Hematopoietic multipotent progenitor cell treated with erythropoietin and hydrocortisone succinate and interleukin-3 and kit ligand, for 15 days (in vitro differentiated cells): Measurements from ENCODE around the gene MSL1.

Experiments used
- DNase-seq: peaks from one replicate; pipeline ENCODE4 v3.0.0-alpha.2; 2015; ENCODE audit warnings: low spot score

The MSL1 gene, protein sequence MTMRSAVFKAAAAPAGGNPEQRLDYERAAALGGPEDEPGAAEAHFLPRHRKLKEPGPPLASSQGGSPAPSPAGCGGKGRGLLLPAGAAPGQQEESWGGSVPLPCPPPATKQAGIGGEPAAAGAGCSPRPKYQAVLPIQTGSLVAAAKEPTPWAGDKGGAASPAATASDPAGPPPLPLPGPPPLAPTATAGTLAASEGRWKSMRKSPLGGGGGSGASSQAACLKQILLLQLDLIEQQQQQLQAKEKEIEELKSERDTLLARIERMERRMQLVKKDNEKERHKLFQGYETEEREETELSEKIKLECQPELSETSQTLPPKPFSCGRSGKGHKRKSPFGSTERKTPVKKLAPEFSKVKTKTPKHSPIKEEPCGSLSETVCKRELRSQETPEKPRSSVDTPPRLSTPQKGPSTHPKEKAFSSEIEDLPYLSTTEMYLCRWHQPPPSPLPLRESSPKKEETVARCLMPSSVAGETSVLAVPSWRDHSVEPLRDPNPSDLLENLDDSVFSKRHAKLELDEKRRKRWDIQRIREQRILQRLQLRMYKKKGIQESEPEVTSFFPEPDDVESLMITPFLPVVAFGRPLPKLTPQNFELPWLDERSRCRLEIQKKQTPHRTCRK

DNA sequence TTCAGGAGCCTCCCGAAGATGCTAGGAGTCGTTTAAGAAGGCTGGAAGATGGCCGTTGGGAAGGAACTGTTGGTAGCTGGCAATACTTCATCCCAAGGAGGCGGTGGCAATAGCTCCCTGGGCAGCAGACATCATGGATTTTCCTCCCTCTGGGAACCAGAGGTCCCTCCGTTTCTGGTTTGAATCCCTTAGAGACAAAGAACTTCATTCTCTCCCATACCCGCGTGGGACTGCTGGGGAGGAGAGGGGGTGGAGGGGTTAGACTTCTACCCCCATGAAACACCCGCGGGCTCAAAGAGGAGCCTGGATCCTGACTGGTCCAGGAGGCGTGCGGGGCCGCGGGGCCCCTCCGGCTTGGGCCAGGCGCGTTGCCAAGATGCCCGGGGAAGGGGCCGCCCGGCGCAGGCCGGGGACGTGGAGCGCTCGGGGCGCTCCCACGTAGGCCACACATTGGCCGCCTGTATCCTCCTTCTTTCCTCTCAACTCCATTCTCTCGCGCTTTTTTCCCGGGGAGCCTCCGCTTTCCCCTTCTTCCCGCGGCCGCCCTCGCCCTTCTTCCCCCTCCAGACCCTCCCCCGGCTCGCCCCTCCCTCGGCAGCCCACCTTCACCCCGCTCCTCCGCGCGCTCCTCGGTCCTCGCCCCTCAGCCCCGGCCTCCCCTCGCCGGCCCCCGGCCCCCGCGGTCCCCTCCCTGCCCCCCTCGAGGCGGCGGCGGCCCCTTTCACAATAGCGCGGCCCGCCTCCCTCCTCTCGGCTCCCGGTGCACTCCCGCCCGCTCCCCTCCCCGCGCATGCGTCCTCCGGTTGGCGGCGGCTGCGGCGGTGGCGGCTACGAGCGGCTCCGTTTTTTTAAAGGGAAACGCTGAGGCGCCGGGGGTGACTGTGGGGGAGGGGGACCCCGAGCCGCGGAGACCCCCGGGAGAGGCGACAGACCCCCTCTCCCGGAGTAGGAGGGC, at the start of gene MSL1:
Gene MSL1 (plus strand): TSS at position 791 of the 955 bp plus-strand sequence. CDS start 642 bp downstream, outside the sequence.
- DNase-seq: peak; percentile 79

DNA sequence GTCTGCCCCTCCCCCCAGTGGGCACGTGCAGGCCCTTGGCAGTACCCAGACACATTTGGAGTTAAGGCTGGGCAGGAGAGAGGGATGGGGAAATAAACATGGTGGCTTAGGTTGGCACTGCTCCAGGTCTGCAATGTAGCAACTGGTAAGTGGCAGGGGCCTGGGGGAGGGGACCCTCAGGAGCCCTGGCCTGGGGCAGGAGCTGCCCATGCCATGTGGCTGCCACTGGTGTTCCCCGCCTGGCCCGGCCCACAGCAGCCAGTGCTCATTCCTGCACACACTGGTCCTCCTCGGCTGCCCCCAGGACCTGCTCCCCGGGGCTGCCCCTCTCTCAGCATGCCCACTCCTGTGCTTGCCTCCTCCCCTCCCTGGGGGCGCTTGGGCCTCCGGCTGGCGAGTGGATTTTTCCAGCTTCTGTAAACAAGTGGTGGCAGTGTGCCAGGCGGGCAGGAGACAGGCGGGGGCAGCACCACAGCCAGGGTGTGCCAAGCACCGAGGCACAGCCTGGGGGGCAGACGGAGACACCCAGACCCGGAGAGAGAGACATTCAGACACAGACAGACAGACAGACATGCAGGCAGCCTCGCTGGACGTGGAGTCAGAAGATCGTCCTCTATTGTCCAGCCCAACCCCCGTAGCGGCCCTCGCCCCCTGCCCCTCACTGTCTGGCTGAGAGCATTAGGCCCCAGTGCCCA, 49.6 kb upstream of the MSL1 start:
- peak; percentile 72 for DNase-seq

DNA sequence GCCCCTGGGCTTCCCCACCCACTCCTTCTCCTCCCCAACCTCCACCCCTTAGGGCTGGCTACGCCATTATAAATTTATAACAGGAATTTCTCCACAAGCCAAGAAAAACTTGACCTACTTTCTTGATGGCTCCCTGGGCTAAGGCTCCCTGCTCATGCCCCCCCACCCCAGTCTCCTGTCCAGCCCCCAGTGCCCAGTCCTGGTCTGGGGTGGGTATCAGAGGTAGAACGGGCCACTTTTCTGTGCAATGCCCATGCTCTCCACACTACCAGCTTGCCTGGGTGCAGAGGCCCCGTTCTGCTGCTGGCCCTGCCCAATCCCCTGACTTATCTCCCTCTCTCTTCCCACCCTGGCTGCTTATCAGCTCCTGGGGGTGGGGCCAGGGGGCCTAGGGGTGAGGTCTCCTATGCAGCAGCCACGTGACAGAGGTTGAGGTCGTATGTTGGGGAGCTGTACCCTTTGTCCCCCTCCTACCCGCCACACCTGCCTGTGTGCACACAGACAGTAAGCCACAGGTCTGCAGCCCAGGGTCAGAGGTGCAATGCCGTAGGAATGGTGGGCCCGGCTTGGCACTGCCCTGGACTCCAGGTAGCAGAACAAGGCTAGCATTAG, 48.9 kb upstream of the MSL1 start:
- DNase-seq: peak; percentile 59

DNA sequence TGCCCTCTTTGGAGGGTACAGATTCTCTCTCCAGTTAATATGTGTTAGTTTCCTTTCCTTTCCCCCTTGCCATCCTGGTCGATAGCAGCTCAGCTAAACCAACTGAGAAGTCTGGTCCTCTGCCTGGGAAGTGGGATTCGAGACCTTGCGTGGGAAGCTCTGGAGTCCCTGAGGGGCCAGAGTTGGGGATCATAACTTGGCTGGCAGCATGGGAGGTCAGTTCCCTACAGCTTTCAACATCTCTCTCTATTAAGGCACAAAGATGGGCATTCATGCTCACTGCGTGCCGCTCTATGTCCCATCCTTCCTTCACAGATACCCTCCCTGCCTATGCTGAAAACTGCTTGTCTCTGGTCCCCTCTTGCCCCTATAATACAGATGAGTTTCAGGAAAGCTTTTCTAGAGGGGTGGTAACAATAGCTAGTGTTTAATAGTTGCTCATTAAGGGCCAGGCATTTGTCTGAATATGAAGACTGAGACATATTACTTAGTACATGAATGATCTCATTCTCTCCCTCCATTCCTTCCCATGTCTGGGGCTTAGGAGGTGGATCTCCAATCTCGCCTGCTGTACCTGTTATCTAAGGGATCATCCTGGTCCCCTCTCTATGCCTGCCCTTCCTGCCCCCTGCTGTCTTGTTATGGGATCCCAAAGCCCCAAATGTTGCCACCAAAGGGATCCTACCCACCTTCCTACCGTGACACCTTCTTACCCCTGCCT, 48.2 kb upstream of the MSL1 start:
- no peak for DNase-seq

DNA sequence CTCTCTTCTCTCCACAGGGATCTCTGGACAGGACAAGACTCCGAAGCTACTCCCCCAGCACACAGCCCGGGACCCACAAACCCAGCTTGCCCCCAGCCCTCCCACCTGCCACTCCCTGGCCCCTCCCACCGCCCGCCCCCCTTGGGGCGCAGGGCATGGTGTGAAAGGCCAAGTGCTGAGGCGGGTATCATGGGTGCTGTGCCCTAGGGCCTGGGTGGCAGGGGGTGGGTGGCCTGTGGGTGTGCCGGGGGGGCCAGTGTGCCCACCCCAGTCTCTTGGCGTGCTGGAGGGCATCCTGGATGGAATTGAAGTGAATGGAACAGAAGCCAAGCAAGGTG, 47.6 kb upstream of the MSL1 start:
- no peak for DNase-seq

DNA sequence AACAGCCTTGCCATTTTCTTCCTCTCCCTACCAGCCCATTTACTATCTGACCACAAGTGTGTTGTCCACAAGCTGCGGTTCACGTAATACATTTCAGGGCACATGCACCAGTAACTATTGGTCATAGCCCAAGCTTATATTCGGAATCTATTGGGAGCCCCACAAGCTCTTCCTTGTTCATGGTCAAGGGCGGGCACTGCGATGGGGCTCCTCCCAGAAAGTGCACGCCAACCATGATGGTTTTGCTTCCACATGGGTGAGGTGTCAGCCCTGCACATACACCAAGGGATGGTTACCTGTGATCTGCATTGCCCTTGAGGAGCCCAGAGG, 46.9 kb upstream of the MSL1 start:
- peak; percentile 55 for DNase-seq

DNA sequence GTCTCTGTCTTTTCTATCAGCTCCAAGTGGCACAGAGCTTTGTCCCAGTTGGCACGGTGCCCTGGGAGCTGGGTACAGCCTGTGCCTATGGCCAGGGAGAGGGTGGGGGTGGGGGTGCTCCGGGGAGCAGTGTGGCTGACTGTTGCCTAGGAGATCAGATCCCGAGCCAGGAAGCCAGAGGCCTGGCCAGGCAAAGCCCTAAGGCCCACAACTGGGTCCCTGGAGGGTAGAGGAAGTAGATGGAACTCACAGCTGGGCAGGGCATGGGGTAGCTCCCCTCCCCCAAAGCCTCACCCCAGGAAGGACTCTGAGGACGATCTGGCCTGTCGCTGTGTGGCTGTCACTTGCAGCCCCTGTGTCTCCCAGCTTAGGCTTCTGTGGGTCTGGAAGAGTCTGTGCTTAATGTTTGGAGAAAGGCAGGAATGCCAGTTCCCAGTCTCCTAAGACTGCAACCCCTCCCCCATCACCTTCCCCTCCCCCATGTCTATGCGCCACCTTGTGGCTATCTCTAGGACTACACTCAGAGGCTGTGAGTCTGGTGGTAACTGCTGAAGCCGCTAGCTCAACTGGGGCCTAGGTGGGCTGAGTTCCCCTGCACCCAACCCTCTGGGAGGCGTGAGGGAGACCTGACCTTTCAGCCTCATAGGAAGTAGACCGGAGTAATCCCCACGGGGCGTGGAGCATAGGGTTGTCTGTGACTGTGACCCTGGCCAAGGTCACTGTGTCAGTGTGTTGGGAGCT, 46.4 kb upstream of the MSL1 start:
- peak; percentile 81 for DNase-seq

DNA sequence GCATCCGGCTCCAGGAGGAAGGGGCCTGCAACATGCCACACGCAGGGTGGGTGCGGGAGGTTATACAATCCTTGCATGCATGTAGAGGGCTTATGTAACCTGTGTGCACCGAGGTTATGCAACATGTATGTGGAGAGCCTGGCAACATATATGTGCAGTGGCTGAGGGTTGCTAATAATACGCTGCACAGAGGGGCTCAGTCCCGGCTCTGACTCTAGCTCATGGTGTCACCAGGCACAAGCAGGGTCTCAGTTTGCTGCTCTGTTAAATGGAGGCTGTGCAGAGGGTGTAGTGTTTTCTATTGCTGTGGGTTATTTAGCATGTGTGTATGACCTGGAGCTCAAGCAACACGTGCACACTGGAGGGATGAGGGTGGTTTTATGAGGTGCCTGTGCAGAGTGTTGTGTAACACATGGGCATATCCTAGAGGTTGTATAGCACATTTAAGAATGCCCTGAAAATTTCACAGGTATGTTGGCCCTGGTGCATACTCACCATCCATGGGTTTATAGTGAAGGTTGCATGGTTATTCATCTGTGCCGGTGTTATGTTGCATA, 45.8 kb upstream of the MSL1 start:
- DNase-seq: no peak

DNA sequence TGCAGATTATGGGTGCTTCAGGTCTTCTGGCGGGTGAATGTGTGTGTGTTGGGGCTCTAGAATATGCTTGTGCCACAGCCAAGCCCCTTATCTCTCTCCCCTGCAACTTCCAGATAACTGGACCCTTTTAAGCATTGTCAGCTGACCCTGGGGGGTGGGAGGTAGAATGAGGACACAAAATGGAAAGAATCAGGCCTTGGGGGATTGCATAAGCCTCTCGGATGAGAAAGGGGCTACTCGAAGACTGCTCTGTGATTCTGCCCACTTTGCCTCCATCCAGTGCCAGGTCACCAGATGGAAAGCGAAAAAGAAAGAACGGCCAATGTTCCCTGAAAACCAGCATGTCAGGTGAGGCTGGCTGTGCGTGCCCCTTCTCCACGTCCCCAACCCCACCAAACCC, 45.2 kb upstream of the MSL1 start:
- DNase-seq: no peak

DNA sequence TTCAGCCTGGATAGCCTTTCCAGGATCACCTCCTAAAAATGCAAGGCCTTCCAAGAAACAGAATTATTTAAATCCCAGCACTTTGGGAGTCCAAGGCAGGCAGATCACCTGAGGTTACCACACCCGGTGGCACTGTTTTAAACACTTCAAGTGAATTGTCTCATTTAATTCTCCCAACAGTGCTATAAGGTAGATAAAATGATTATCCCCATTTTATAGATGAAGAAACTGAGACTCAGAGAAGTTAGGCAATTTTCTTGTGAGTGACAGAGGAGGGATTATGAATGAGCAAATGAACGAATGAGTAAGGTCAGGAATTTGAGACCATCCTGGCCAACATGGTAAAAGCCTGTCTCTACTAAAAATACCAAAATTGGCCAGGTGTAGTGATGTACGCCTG, 42.2 kb upstream of the MSL1 start:
- DNase-seq: no peak

DNA sequence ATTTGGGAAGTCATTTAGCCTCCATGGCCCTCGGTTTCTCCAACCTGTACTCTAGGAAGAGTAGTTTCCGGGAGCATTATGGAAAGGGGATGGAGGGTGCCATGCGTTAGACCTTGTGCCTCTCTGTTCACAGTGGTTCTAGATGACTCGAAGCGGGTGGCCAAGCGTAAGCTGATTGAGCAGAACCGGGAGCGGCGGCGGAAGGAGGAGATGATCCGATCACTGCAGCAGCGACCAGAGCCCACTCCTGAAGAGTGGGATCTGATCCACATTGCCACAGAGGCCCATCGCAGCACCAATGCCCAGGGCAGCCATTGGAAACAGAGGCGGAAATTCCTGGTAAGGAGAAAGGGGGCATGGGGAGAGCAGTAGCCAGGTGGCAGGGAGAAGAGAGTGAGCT, 37.3 kb upstream of the MSL1 start:
- no peak for DNase-seq

DNA sequence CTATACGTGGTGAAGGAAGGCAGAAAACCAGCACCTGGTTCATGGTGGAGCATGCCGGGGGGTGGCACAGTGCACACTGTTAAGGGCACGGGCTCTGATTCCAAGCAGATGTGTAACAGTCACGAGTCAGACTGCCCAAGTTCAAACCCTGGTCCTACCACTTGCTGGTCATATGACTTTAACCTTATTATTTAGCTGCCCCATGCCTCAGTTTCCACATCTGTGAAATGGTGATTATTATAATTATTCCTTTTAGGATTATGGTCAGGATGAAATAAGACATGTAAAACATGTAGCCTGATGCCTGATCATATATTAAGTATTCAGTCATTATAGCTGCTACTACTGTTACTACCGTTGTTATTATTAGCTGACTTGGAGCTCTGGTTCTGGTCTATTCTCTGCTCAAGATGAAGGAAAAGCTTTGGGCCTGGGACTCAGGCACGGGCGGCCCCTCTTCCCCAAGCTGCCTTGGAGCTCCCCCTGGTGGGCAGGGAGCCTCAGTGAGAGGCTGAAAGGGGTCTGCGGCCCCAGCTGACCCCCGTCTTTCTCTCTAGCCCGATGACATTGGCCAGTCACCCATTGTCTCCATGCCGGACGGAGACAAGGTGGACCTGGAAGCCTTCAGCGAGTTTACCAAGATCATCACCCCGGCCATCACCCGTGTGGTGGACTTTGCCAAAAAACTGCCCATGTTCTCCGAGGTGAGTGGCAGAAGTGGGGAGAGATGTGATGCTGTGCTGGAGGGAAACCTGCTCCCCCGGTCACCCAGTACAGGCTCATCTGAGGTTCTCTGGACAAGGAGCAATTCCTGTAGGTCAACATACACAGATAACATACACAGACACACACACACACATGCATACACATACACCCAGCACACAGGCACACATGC, 35.4 kb upstream of the MSL1 start:
- DNase-seq: peak; percentile 64

DNA sequence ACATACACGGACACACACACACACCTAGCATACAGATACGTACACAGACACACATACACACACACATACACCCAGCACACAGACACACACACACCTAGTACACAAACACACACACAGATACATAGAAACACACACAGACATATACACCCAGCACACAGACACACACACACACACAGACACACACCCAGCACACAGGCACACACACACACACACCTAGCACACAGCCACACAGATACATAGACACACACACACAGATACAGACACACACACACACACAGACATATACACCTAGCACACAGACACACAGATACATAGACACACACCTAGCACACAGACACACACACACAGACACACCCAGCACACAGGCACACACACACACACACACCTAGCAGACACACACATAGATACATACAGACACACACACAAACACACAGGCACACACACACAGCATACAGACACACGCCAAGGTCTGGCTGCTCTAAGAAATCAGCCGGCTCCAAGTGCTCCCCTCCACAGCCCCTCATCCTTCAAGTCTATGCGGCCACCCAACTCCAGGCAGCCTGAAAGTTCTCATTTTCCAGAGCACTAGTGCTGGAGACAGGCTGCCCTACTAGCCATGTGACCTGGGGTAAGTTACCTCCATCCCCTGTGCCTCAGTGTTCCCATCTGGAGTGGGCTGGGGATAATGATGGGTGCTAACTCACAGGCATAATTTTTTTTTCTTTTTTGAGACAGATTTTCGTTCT, 34.5 kb upstream of the MSL1 start:
- no peak for DNase-seq

DNA sequence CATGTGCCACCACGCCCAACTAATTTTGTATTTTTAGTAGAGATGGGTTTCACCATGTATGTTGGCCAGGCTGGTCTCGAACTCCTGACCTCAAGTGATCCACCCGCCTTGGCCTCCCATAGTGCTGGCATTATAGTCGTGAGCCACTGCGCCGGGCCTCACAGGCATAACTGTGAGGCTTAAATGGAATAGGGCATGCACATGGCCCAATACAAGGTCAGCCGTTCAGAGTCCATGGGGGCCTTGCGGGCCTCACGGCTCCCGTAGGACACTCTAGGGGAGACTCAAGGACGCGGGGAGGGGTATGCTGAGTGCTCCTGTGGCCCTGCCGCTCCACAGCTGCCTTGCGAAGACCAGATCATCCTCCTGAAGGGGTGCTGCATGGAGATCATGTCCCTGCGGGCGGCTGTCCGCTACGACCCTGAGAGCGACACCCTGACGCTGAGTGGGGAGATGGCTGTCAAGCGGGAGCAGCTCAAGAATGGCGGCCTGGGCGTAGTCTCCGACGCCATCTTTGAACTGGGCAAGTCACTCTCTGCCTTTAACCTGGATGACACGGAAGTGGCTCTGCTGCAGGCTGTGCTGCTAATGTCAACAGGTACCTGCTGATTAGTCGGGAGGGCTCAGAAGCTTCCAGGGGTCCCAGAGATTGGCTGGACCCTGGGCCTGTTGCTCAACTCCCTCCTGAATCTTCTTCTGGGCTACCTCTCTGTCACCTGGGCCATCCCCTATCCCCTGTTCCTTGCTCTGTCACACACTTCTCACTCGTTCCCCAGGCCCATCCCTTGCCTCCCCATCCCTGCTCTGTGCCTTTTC, 33.7 kb upstream of the MSL1 start:
- DNase-seq: no peak

DNA sequence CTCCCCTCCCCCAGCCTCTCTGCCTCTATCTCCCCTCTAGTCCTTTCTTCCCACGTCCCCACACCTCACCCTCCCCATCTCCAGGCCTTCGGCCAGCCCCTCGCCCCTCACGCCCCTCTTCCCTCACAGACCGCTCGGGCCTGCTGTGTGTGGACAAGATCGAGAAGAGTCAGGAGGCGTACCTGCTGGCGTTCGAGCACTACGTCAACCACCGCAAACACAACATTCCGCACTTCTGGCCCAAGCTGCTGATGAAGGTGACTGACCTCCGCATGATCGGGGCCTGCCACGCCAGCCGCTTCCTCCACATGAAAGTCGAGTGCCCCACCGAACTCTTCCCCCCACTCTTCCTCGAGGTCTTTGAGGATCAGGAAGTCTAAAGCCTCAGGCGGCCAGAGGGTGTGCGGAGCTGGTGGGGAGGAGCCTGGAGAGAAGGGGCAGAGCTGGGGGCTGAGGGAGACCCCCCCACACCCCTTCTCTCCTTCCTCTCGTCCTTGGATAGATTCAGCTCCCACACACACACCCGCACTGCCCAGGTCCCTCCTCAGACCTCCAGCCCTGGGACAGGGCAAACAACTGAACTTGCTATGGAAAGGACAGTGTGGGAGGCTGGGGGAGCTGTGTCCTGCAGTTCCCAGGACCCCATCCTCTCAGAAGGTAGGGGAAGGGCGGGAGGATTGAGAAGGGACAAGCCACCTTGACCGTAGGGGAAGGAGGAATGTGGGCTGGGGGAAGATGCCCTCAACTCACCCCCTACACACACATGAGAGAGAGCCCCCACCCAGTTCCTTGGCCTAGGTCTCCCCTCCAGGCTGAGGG, 32.5 kb upstream of the MSL1 start:
- no peak for DNase-seq
